Adipocyte (in vitro differentiated cells): ENCODE data around the gene TRIP6.

Source experiments
- DNase-seq: peaks from one replicate; pipeline ENCODE4 v3.0.0-alpha.2; 2015; ENCODE audit warnings: low read depth
- H3K27me3 ChIP-seq: replicated peaks from 2 replicates; pipeline ENCODE4 v1.7.0; 2013; ENCODE audit warnings: mild to moderate bottlenecking, low read length, moderate library complexity; ENCODE audit not compliant: control insufficient read depth, insufficient read depth
- H3K36me3 ChIP-seq: 2 replicates; pipeline ENCODE4 v1.7.0; 2013; ENCODE audit warnings: low read length, mild to moderate bottlenecking, moderate library complexity; ENCODE audit not compliant: control insufficient read depth, insufficient read depth, severe bottlenecking
- H3K4me1 ChIP-seq: 2 replicates; pipeline ENCODE4 v1.7.0; 2013; ENCODE audit warnings: mild to moderate bottlenecking, low read length, moderate library complexity; ENCODE audit not compliant: control insufficient read depth, insufficient read depth
- H3K4me3 ChIP-seq: 2 replicates; pipeline ENCODE4 v1.7.0; 2013; ENCODE audit warnings: mild to moderate bottlenecking, low read length, moderate library complexity
- H3K9ac ChIP-seq: 2 replicates; pipeline ENCODE4 v1.7.0; 2013; ENCODE audit warnings: mild to moderate bottlenecking, low read length, moderate library complexity
- H3K9me3 ChIP-seq: 2 replicates; pipeline ENCODE4 v1.7.0; 2013; ENCODE audit warnings: mild to moderate bottlenecking, low read length, moderate library complexity; ENCODE audit not compliant: control insufficient read depth

The TRIP6 gene

GRCh38 chr7:100864263-100864845, 2.8 kb upstream of the TRIP6 start:
- H3K4me1 ChIP-seq = peaks cover 22% of the 10 kb centered on the region
- no peaks in the 10 kb centered on the region for H3K27me3 ChIP-seq
- no peak for DNase-seq
- H3K4me3 ChIP-seq = no peak overlapping the region
- no peaks in the 10 kb centered on the region for H3K9me3 ChIP-seq
- H3K36me3 ChIP-seq = peaks cover 13% of the 10 kb centered on the region
- no peak overlapping the region for H3K9ac ChIP-seq

GRCh38 chr7:100865372-100865911, 1.7 kb upstream of the TRIP6 start:
- Histone ChIP-seq H3K4me1 (peaks cover 22% of the 10 kb centered on the region), H3K4me3 (no peak overlapping the region), H3K36me3 (peaks cover 18% of the 10 kb centered on the region), H3K9ac (no peak overlapping the region), H3K27me3 (no peaks in the 10 kb centered on the region), H3K9me3 (no peaks in the 10 kb centered on the region)
- no peak for DNase-seq

- Histone ChIP-seq H3K4me3 (no peak overlapping the region), H3K9me3 (no peaks in the 10 kb centered on the region), H3K9ac (peak overlapping the region; percentile 99), H3K4me1 (peaks cover 22% of the 10 kb centered on the region), H3K36me3 (peaks cover 21% of the 10 kb centered on the region), H3K27me3 (no peaks in the 10 kb centered on the region)
- no peak for DNase-seq
Observed at GRCh38 chr7:100865938-100866728, 1.1 kb upstream of the TRIP6 start.

GRCh38 chr7:100866729-100867039, 503 bp upstream of the TRIP6 start:
- Histone ChIP-seq H3K9ac (peak overlapping the region; percentile 99), H3K27me3 (no peaks in the 10 kb centered on the region), H3K36me3 (peaks cover 21% of the 10 kb centered on the region), H3K4me3 (peak overlapping the region; percentile 93), H3K4me1 (peaks cover 22% of the 10 kb centered on the region), H3K9me3 (no peaks in the 10 kb centered on the region)
- DNase-seq = no peak

GRCh38 chr7:100867776-100868485, 744 bp downstream of the TRIP6 start:
- peaks cover 30% of the 10 kb centered on the region for H3K36me3 ChIP-seq
- no peaks in the 10 kb centered on the region for H3K9me3 ChIP-seq
- peaks cover 22% of the 10 kb centered on the region for H3K4me1 ChIP-seq
- peak overlapping the region; percentile 93 for H3K4me3 ChIP-seq
- H3K9ac ChIP-seq = peak overlapping the region; percentile 99
- no peaks in the 10 kb centered on the region for H3K27me3 ChIP-seq
- DNase-seq = peak; percentile 25

- Histone ChIP-seq H3K9me3 (no peaks in the 10 kb centered on the region), H3K4me3 (peak overlapping the region; percentile 98), H3K4me1 (peaks cover 31% of the 10 kb centered on the region), H3K9ac (peak overlapping the region; percentile 98), H3K36me3 (peaks cover 48% of the 10 kb centered on the region), H3K27me3 (no peaks in the 10 kb centered on the region)
- DNase-seq = no peak
Observed at GRCh38 chr7:100873599-100874299, 6.6 kb downstream of the TRIP6 start.

- Histone ChIP-seq H3K4me3 (peak overlapping the region; percentile 98), H3K9me3 (no peaks in the 10 kb centered on the region), H3K27me3 (no peaks in the 10 kb centered on the region), H3K36me3 (peaks cover 52% of the 10 kb centered on the region), H3K4me1 (peaks cover 26% of the 10 kb centered on the region), H3K9ac (peak overlapping the region; percentile 98)
- DNase-seq = no peak
Observed at GRCh38 chr7:100874300-100874576, 7.1 kb downstream of the TRIP6 start.

- no peaks in the 10 kb centered on the region for H3K9me3 ChIP-seq
- H3K27me3 ChIP-seq = no peaks in the 10 kb centered on the region
- H3K36me3 ChIP-seq = peaks cover 53% of the 10 kb centered on the region
- peaks cover 26% of the 10 kb centered on the region for H3K4me1 ChIP-seq
- H3K4me3 ChIP-seq = peak within 1 kb of the TSS; percentile 98
- DNase-seq = peak; percentile 100
- H3K9ac ChIP-seq = peak within 1 kb of the TSS; percentile 98
Observed at GRCh38 chr7:100874577-100875355, 7.6 kb downstream of the TRIP6 start, which contains the start of gene SRRT. Gene SRRT, plus strand, starts transcription at chr7:100875103. Its CDS starts 488 bp downstream, at chr7:100875591.

GRCh38 chr7:100875356-100875751, 8.2 kb downstream of the TRIP6 start:
- Histone ChIP-seq H3K36me3 (peaks cover 48% of the 10 kb centered on the region), H3K4me3 (peak overlapping the region; percentile 98), H3K9ac (peak overlapping the region; percentile 98), H3K27me3 (no peaks in the 10 kb centered on the region), H3K4me1 (peaks cover 26% of the 10 kb centered on the region), H3K9me3 (no peaks in the 10 kb centered on the region)
- DNase-seq = peak; percentile 62

- no peak overlapping the region for H3K9ac ChIP-seq
- no peaks in the 10 kb centered on the region for H3K27me3 ChIP-seq
- H3K9me3 ChIP-seq = no peaks in the 10 kb centered on the region
- DNase-seq = no peak
- no peak overlapping the region for H3K4me3 ChIP-seq
- peaks cover 47% of the 10 kb centered on the region for H3K36me3 ChIP-seq
- H3K4me1 ChIP-seq = peaks cover 26% of the 10 kb centered on the region
Observed at GRCh38 chr7:100878013-100878412, 10.8 kb downstream of the TRIP6 start.
